K562 (cell line): ENCODE results near the gene VRK3. TPM values are rescaled to one million over a fixed set of nuclear protein-coding genes. Genes with fewer than 3 reads are reported as not detected.

Experiments used
- ATAC-seq: fragments of 200-7000 bp; cut with Tn5 transposase; 3 replicates; pipeline ENCODE4 v1.9.1; 2020; ENCODE audit warnings: moderate library complexity
- BruUV-seq: library from RNA; stranded (reverse); fragments of 400-500 nt; replicated peaks from 2 replicates; lab custom pipeline; 2021; lab: Mats Ljungman, UMichigan
- CTCF ChIA-PET: fragments of 300-600 bp; formaldehyde crosslinking; extraction: SDS; loops from one replicate; lab custom pipeline; 2021; ENCODE audit warnings: low intra/inter-chr PET ratio; lab: Yijun Ruan, JAX
- POLR2A ChIA-PET: fragments of 300-600, 350-650 bp; sonication (Branson Sonifier 250); formaldehyde crosslinking; extraction: SDS; loops from one replicate; lab custom pipeline; 2021; ENCODE audit warnings: antibody characterized with exemption, inconsistent platforms; lab: Yijun Ruan, JAX
- DNase-seq, 4 experiments: peaks; one replicate each; pipeline versions ENCODE4 v3.0.0 to v3.0.0-alpha.2; 2011 to 2018; ENCODE audit warnings: low spot score in 3 of 4, mixed read lengths in 3 of 4; ENCODE audit errors: extremely low read depth in 1 of 4
- FAIRE-seq: peaks from 2 replicates; lab custom pipeline; 2011; peaks lifted over from hg19 to GRCh38; lab: Jason Lieb, UNC
- H2AFZ ChIP-seq: 2 replicates; pipeline ENCODE4 v1.6.0; 2011; ENCODE audit warnings: low read depth, low read length, control low read depth, inconsistent platforms
- H3K27ac ChIP-seq: fragments of 200-600 bp; 3 replicates; pipeline ENCODE4 v1.8.0; 2011; ENCODE audit warnings: low read depth, mild to moderate bottlenecking, control low read depth, inconsistent platforms, low read length, moderate library complexity, mixed read lengths; ENCODE audit errors: extremely low read depth
- H3K27me3 ChIP-seq, 2 experiments: fragments of 300-600 bp in 1 of 2; 2 replicates in 1 of 2; 3 replicates in 1 of 2; pipeline versions ENCODE4 v1.6.0 to v1.8.0; 2011; ENCODE audit warnings: inconsistent platforms in 2 of 2, low read length in 2 of 2, mild to moderate bottlenecking in 1 of 2, mixed read lengths in 1 of 2, moderate library complexity in 1 of 2; ENCODE audit not compliant: control insufficient read depth in 2 of 2, insufficient read depth in 2 of 2
- H3K36me3 ChIP-seq: fragments of 300-600 bp; 3 replicates; pipeline ENCODE4 v1.8.0; 2011; ENCODE audit warnings: mild to moderate bottlenecking, low read length, inconsistent platforms; ENCODE audit not compliant: control insufficient read depth, insufficient read depth
- H3K4me1 ChIP-seq, 2 experiments: fragments of 200-600 bp in 1 of 2; replicated peaks in 1 of 2; 2 replicates in 1 of 2; 3 replicates in 1 of 2; pipeline versions ENCODE4 v1.5.1 to v1.8.0; 2011; ENCODE audit warnings: inconsistent platforms in 2 of 2, low read length in 2 of 2, mild to moderate bottlenecking in 1 of 2, mixed read lengths in 1 of 2, moderate library complexity in 1 of 2; ENCODE audit not compliant: control insufficient read depth in 2 of 2, insufficient read depth in 2 of 2
- H3K4me2 ChIP-seq: 2 replicates; pipeline ENCODE4 v1.6.1; 2011; ENCODE audit warnings: low read length, control low read depth, inconsistent platforms, mixed read lengths; ENCODE audit not compliant: insufficient read depth
- H3K4me3 ChIP-seq: fragments of 200-600 bp; sonication (generic), shearing (Covaris generic); 2 replicates; pipeline ENCODE4 v1.5.1; 2016; ENCODE audit warnings: control low read depth, inconsistent platforms
- H3K79me2 ChIP-seq: fragments of 200-600 bp; 3 replicates; pipeline ENCODE4 v1.8.0; 2011; ENCODE audit warnings: low read length, inconsistent platforms; ENCODE audit not compliant: control insufficient read depth, insufficient read depth
- H3K9ac ChIP-seq, 2 experiments: 2 replicates each; pipeline versions ENCODE4 v1.6.0 to v1.6.1; 2011; ENCODE audit warnings: low read depth in 2 of 2, low read length in 2 of 2, control low read depth in 1 of 2, inconsistent platforms in 1 of 2, mild to moderate bottlenecking in 1 of 2, mixed read lengths in 1 of 2; ENCODE audit not compliant: insufficient read depth in 1 of 2
- H3K9me1 ChIP-seq: one replicate; pipeline ENCODE4 v1.6.0; 2011; ENCODE audit warnings: inconsistent platforms, mild to moderate bottlenecking, low read length, moderate library complexity; ENCODE audit not compliant: control insufficient read depth, insufficient read depth
- H3K9me3 ChIP-seq: replicated peaks from 2 replicates; pipeline ENCODE4 v1.5.1; 2011; ENCODE audit warnings: low read depth, low read length, inconsistent platforms; ENCODE audit not compliant: control insufficient read depth, insufficient read depth
- H4K20me1 ChIP-seq: replicated peaks from 2 replicates; pipeline ENCODE4 v1.6.1; 2011; ENCODE audit warnings: low read length, inconsistent platforms, mixed read lengths; ENCODE audit not compliant: control insufficient read depth, insufficient read depth
- ATF7 ChIP-seq: fragments of 450-650 bp; IDR thresholded peaks from 2 replicates; pipeline ENCODE4 v1.7.1; 2014; ENCODE audit warnings: mild to moderate bottlenecking, moderate library complexity
- BRD9 ChIP-seq: fragments of 450-650 bp; IDR thresholded peaks from 2 replicates; pipeline ENCODE4 v1.6.1; 2018; ENCODE audit warnings: low read depth; ENCODE audit not compliant: partially characterized antibody
- CBX1 ChIP-seq: sonication (generic); IDR thresholded peaks from 2 replicates; pipeline ENCODE4 v1.6.1; 2016; ENCODE audit warnings: antibody characterized with exemption, low read depth, mild to moderate bottlenecking
- CREB1 ChIP-seq, 2 experiments: sonication (generic) in 1 of 2; formaldehyde crosslinking in 1 of 2; IDR thresholded peaks; 2 replicates each; pipeline versions ENCODE4 v1.6.1 to v1.8.0; 2012 to 2022; ENCODE audit warnings: inconsistent platforms in 1 of 2, mild to moderate bottlenecking in 1 of 2, missing genetic modification reagents in 1 of 2, moderate library complexity in 1 of 2
- ELF4 ChIP-seq: fragments of 450-650 bp; formaldehyde crosslinking; IDR thresholded peaks from 2 replicates; pipeline ENCODE4 v1.4.0; 2022; ENCODE audit warnings: missing genetic modification characterization
- GTF2A2 ChIP-seq: IDR thresholded peaks from 2 replicates; pipeline ENCODE4 v1.6.1; 2016; ENCODE audit warnings: mild to moderate bottlenecking, missing genetic modification characterization, missing compliant biosample characterization
- MAZ ChIP-seq, 2 experiments: fragments of 450-650 bp in 1 of 2; sonication (generic) in 1 of 2; formaldehyde crosslinking; IDR thresholded peaks in 1 of 2; conservative IDR thresholded peaks in 1 of 2; 2 replicates each; pipeline versions ENCODE4 v1.4.0 to v1.5.0; 2020; ENCODE audit warnings: mild to moderate bottlenecking in 1 of 2, missing genetic modification reagents in 1 of 2
- MITF ChIP-seq: IDR thresholded peaks from 2 replicates; pipeline ENCODE4 v1.6.1; 2014; ENCODE audit warnings: antibody characterized with exemption
- MTA3 ChIP-seq: fragments of 450-650 bp; formaldehyde crosslinking; IDR thresholded peaks from 2 replicates; pipeline ENCODE4 v1.6.1; 2017; ENCODE audit warnings: mild to moderate bottlenecking, borderline replicate concordance
- MYC ChIP-seq, 2 experiments: fragments of 250-450 bp in 1 of 2; sonication (Bioruptor Pico) in 1 of 2; IDR thresholded peaks; 2 replicates each; pipeline versions ENCODE4 v1.5.1 to v1.6.1; 2012 to 2021; ENCODE audit warnings: low read depth in 2 of 2, borderline replicate concordance in 1 of 2, improper control_type of control experiment in 1 of 2, low read length in 1 of 2, mild to moderate bottlenecking in 1 of 2, moderate library complexity in 1 of 2
- NFIX ChIP-seq: fragments of 250-450 bp; sonication (Bioruptor Pico); IDR thresholded peaks from 2 replicates; pipeline ENCODE4 v1.4.0; 2020; ENCODE audit warnings: low read depth, mild to moderate bottlenecking, moderate library complexity
- NFRKB ChIP-seq: fragments of 450-650 bp; IDR thresholded peaks from 2 replicates; pipeline ENCODE4 v1.6.1; 2016; ENCODE audit warnings: low read depth
- RAD21 ChIP-seq, 2 experiments: fragments of 250-450 bp in 1 of 2; fragments of 450-650 bp in 1 of 2; sonication (Bioruptor Pico) in 1 of 2; formaldehyde crosslinking in 1 of 2; IDR thresholded peaks in 1 of 2; conservative IDR thresholded peaks in 1 of 2; 2 replicates each; pipeline versions ENCODE4 v1.4.0 to v1.8.0; 2020 to 2022; ENCODE audit warnings: mild to moderate bottlenecking in 2 of 2, moderate library complexity in 1 of 2
- SAP30 ChIP-seq: fragments of 200-600 bp; sonication (generic); IDR thresholded peaks from 2 replicates; pipeline ENCODE4 v1.6.1; 2012; ENCODE audit warnings: borderline replicate concordance, low read depth, mild to moderate bottlenecking, moderate library complexity, low read length, control low read depth, inconsistent platforms; ENCODE audit not compliant: insufficient read depth, poor library complexity, severe bottlenecking
- SOX6 ChIP-seq: fragments of 450-650 bp; IDR thresholded peaks from 2 replicates; pipeline ENCODE4 v1.6.1; 2014; ENCODE audit warnings: mild to moderate bottlenecking
- SRSF3 ChIP-seq: fragments of 200-400 bp; formaldehyde crosslinking; IDR thresholded peaks from 2 replicates; pipeline ENCODE4 v1.6.1; 2016; ENCODE audit warnings: mild to moderate bottlenecking, low read length, moderate library complexity; ENCODE audit not compliant: insufficient read depth
- ZNF282 ChIP-seq: sonication (generic); formaldehyde crosslinking; IDR thresholded peaks from 2 replicates; pipeline ENCODE4 v1.8.1; 2023; ENCODE audit warnings: missing genetic modification reagents
- ZNF347 ChIP-seq: fragments of 450-650 bp; formaldehyde crosslinking; IDR thresholded peaks from 2 replicates; pipeline ENCODE4 v1.4.0; 2020; ENCODE audit warnings: low read depth, mild to moderate bottlenecking, moderate library complexity
- ZNF354B ChIP-seq: fragments of 250-450 bp; sonication (Bioruptor Pico); IDR thresholded peaks from 2 replicates; pipeline ENCODE4 v1.4.0; 2020
- ZNF384 ChIP-seq: IDR thresholded peaks from 2 replicates; pipeline ENCODE4 v1.6.1; 2012; ENCODE audit warnings: low read depth, low read length, improper control_type of control experiment
- WGBS: fragments of 100-300 bp; shearing (Covaris generic); methylation state at CpG from one replicate; pipeline ENCODE4 v1.1.6; 2016; ENCODE audit warnings: low coverage, mixed read lengths; ENCODE audit not compliant: insufficient coverage; ENCODE audit errors: missing lambda C conversion rate; 5-methylcytosine and 5-hydroxymethylcytosine counted together
- in situ Hi-C: fragments of 300-500 bp; cut with MboI; formaldehyde crosslinking; loops from 4 replicates; pipeline ENCODE4 v1.15.0; 2018; ENCODE audit warnings: inconsistent platforms, mixed read lengths
- intact Hi-C: fragments of 100-400 bp; cut with micrococcal nuclease; formaldehyde crosslinking; loops from 2 replicates; pipeline ENCODE4 v1.14.2; 2022
- polyA plus RNA-seq, 8 experiments: library from polyadenylated mRNA; depleted of rRNA in 4 of 8; stranded (reverse) in 5 of 8; unstranded in 3 of 8; fragments of >200 nt; fragmentation: Nextera tagmentation in 2 of 8; fragmentation: Illumina TruSeq in 1 of 8; extraction: Ambion mirVana in 2 of 8; extraction: Trizol in 1 of 8; gene quantifications; 2 replicates each; pipeline versions ENCODE4 v1.2.1 to v1.2.3, GENCODE V29; 2011 to 2014; ENCODE audit warnings: inconsistent platforms in 1 of 8, missing spikeins in 1 of 8
- total RNA-seq, 7 experiments: library from RNA; depleted of rRNA in 6 of 7; stranded (reverse); fragments of >200 nt in 6 of 7; fragmentation: Illumina TruSeq in 2 of 7; extraction: Trizol in 2 of 7; gene quantifications; 2 replicates each; pipeline versions ENCODE4 v1.2.1 to v1.2.3, GENCODE V29; 2011 to 2021; ENCODE audit warnings: low replicate concordance in 1 of 7

The VRK3 gene
- total and polyA plus RNA-seq, 9 of the 15 experiments (the other 6 are each of a cell fraction or from before 2014, with no cell fraction given), result 25.6 to 94.3 (median 42.9) TPM

GRCh38 chr19:49929121-49929610 lies 96.0 kb downstream of the VRK3 start, which contains the start of the genes ATF5 and NUP62:
Gene ATF5 (plus strand): TSS chr19:49929205. CDS start chr19:49930851, 1,646 bp downstream.
Gene NUP62 (minus strand): TSS chr19:49929504. CDS start chr19:49909807, 19,697 bp downstream.
- Histone ChIP-seq H3K9ac (peak within 1 kb of the TSS; percentile 94 to 98), H3K4me3 (peak within 1 kb of the TSS; percentile 55), H3K27me3 (no peaks in the 10 kb centered on the region), H3K9me3 (no peaks in the 10 kb centered on the region), H3K4me2 (peak within 1 kb of the TSS; percentile 97), H3K4me1 (peaks cover 33 to 57% of the 10 kb centered on the region in 2 experiments), H3K36me3 (peaks cover 48% of the 10 kb centered on the region), H3K27ac (peak within 1 kb of the TSS; percentile 92), H3K9me1 (peaks cover 7% of the 10 kb centered on the region), H4K20me1 (peaks cover 12% of the 10 kb centered on the region), H2AFZ (peak within 1 kb of the TSS; percentile 93), H3K79me2 (peaks cover 69% of the 10 kb centered on the region)
- BruUV-seq, result TSS peak; percentile 72
- CTCF ChIA-PET, result no interaction called here
- peak; percentile 65 for ATAC-seq
- WGBS, result under 1% methylated on average over 39 of the region's 48 CpGs
- peak; percentile 97 to 99 (median 98) for DNase-seq
- intact Hi-C loops (loop anchor here (5.0 kb wide), 1 partner anchor 62 kb away; the partner anchor contains the start of gene PNKP), in situ Hi-C loops (no loop called here)
- POLR2A ChIA-PET, result interaction anchor here (0.6 to 6.4 kb wide), 19 partner anchors 15 to 609 kb away, joined by 3 to 105 read pairs (median 5); partner anchors contain the start of genes AKT1S1 and TBC1D17
- no peak for FAIRE-seq
- TF ChIP-seq SOX6, result 0 out of 2 replicates have a peak, but pooled peaks have one; percentile 30
- peak; percentile 58; the same call in 1 of the 2 replicates for TF ChIP-seq ATF7
- TF ChIP-seq NFRKB, result peak; percentile 98
- TF ChIP-seq RAD21 (CRISPR knock-in tag; conservative IDR thresholded peaks at IDR 0.05 in 1 of 2, IDR thresholded peaks at IDR 0.05 in 1 of 2), result 0 out of 4 replicates have a peak, but pooled peaks of 1 of the 2 experiments have one; percentile 5
- peak; percentile 98; the same call in 1 of the 2 replicates for TF ChIP-seq SRSF3
- peak; percentile 91 for TF ChIP-seq CBX1
- TF ChIP-seq ELF4 (CRISPR knock-in tag), result peak; percentile 73; the same call in 1 of the 2 replicates
- TF ChIP-seq SAP30, result peak; percentile 2
- 0 out of 2 replicates have a peak, but pooled peaks have one; percentile 20 for TF ChIP-seq CREB1 (IDR thresholded peaks at IDR 0.05)
- no peak for TF ChIP-seq CREB1 (CRISPR knock-in tag; IDR thresholded peaks at IDR 0.05)
- TF ChIP-seq MITF, result 0 out of 2 replicates have a peak, but pooled peaks have one; percentile 30
- 0 out of 2 replicates have a peak, but pooled peaks have one; percentile 22 for TF ChIP-seq ZNF384
- TF ChIP-seq BRD9, result peak; percentile 32
- TF ChIP-seq GTF2A2 (tag), result peak; percentile 91
- TF ChIP-seq MTA3, result peak; percentile 94
- TF ChIP-seq ZNF354B (CRISPR knock-in tag), result no peak
- peak; percentile 93 to 94 for TF ChIP-seq MAZ (CRISPR knock-in tag; conservative IDR thresholded peaks at IDR 0.05 in 1 of 2, IDR thresholded peaks at IDR 0.05 in 1 of 2)
- TF ChIP-seq ZNF347 (CRISPR knock-in tag), result no peak
- no peak for TF ChIP-seq NFIX (CRISPR knock-in tag)
- TF ChIP-seq ZNF282 (CRISPR knock-in tag), result peak; percentile 82; the same call in 1 of the 2 replicates
- TF ChIP-seq MYC (IDR thresholded peaks at IDR 0.05; ENCODE audit: low read depth, low read length), result peak; percentile 74; the same call in 1 of the 2 replicates
- TF ChIP-seq MYC (CRISPR knock-in tag; IDR thresholded peaks at IDR 0.05; ENCODE audit: borderline replicate concordance, low read depth), result peak; percentile 74; the same call in 1 of the 2 replicates
